Left colon (tissue), 2 donors: ENCODE results near the gene MAST4. TPM values are rescaled to one million over a fixed set of nuclear protein-coding genes. Genes with fewer than 3 reads are reported as not detected.
A peak's percentile ranks its signal among the peaks of the same experiment; 100 is the strongest.

Experiments used
- ATAC-seq: fragments of 200-7000 bp; cut with Tn5 transposase; one replicate; pipeline ENCODE4 v1.9.1; 2020; ENCODE audit warnings: mild to moderate bottlenecking, moderate library complexity
- DNase-seq, 2 donors: peaks; one replicate each; pipeline ENCODE4 v3.0.0-alpha.2; 2020
- intact Hi-C, 2 donors: fragments of 100-400 bp; cut with DNase I in 1 of 2; cut with micrococcal nuclease in 1 of 2; formaldehyde crosslinking; loops; one replicate each; pipeline versions ENCODE4 v1.11.2 to v1.14.0; 2022; cut with DNase I, micrococcal nuclease
- total RNA-seq, 2 donors: library from RNA; stranded (reverse); fragmentation: NEBNext Ultra II Directional; extraction: Animal tissue kit (Norgen Biotek cat#: 25700); gene quantifications; one replicate each; pipeline ENCODE4 v1.2.1, GENCODE V29; 2021
- donor health status: DM: no; HTN: no; CAD: no.
- donor health status: DM: yes; HTN: yes; CAD: no.

The MAST4 gene
- total RNA-seq, 2 donors from 2014 or later = 12.8 to 20.5 TPM

- ATAC-seq = no peak
- intact Hi-C loops = no loop called here
- no peak for DNase-seq
These were observed 449.9 kb downstream of the MAST4 start for GRCh38 chr5:67045816-67046740.

GRCh38 chr5:67047160-67047559, 451.0 kb downstream of the MAST4 start:
- DNase-seq (peak; percentile 30 to 47), ATAC-seq (peak; percentile 16)
- intact Hi-C loops = no loop called here

- DNase-seq (no peak), ATAC-seq (no peak)
- intact Hi-C loops = no loop called here
These were observed 451.4 kb downstream of the MAST4 start for GRCh38 chr5:67047616-67048015.

- ATAC-seq = peak; percentile 86
These were observed 453.9 kb downstream of the MAST4 start for GRCh38 chr5:67050125-67050524.

GRCh38 chr5:67050635-67051034, 454.4 kb downstream of the MAST4 start:
- intact Hi-C loops = no loop called here
- ATAC-seq (no peak), DNase-seq (no peak)

More at GRCh38 chr5:67050125-67050524, 453.9 kb downstream of the MAST4 start:
- intact Hi-C loops = no loop called here
- DNase-seq = peak; percentile 34 to 61

- ATAC-seq (peak; percentile 91), DNase-seq (peak; percentile 78 to 82)
- intact Hi-C loops = no loop called here
These were observed 455.0 kb downstream of the MAST4 start for GRCh38 chr5:67051164-67051563.

GRCh38 chr5:67052034-67052433, 455.8 kb downstream of the MAST4 start:
- ATAC-seq (no peak), DNase-seq (no peak)
- intact Hi-C loops = no loop called here

GRCh38 chr5:67053229-67053628, 457.0 kb downstream of the MAST4 start:
- ATAC-seq (no peak), DNase-seq (no peak)
- intact Hi-C loops = no loop called here

- intact Hi-C loops = no loop called here
- DNase-seq = no peak
- ATAC-seq = no peak
These were observed 463.0 kb downstream of the MAST4 start for GRCh38 chr5:67058998-67059743.

- intact Hi-C loops = no loop called here
- ATAC-seq (no peak), DNase-seq (no peak)
These were observed 463.7 kb downstream of the MAST4 start for GRCh38 chr5:67059744-67060490.

- intact Hi-C loops = no loop called here
- ATAC-seq (no peak), DNase-seq (no peak)
These were observed 465.3 kb downstream of the MAST4 start for GRCh38 chr5:67061511-67061910.

- no peak for ATAC-seq
These were observed 466.9 kb downstream of the MAST4 start for GRCh38 chr5:67063055-67063454.

GRCh38 chr5:67063791-67064190, 467.6 kb downstream of the MAST4 start:
- ATAC-seq = no peak

More at GRCh38 chr5:67063055-67063454, 466.9 kb downstream of the MAST4 start:
- intact Hi-C loops = no loop called here
- DNase-seq = no peak

GRCh38 chr5:67065237-67065636, 469.0 kb downstream of the MAST4 start:
- DNase-seq (no peak), ATAC-seq (no peak)
- intact Hi-C loops = no loop called here

More at GRCh38 chr5:67063791-67064190, 467.6 kb downstream of the MAST4 start:
- no peak for DNase-seq
- intact Hi-C loops = no loop called here

- DNase-seq (no peak), ATAC-seq (no peak)
- intact Hi-C loops = no loop called here
These were observed 469.5 kb downstream of the MAST4 start for GRCh38 chr5:67065696-67066095.

GRCh38 chr5:67066815-67067214, 470.6 kb downstream of the MAST4 start:
- intact Hi-C loops = no loop called here
- ATAC-seq (peak; percentile 60), DNase-seq (no peak)

GRCh38 chr5:67073045-67073680, 477.0 kb downstream of the MAST4 start:
- intact Hi-C loops = no loop called here
- no peak for DNase-seq
- ATAC-seq = peak; percentile 37

GRCh38 chr5:67077296-67077695, 481.1 kb downstream of the MAST4 start:
- intact Hi-C loops = no loop called here
- no peak for DNase-seq
- no peak for ATAC-seq

GRCh38 chr5:67081261-67081660, 485.1 kb downstream of the MAST4 start:
- ATAC-seq (peak; percentile 72), DNase-seq (no peak)
- intact Hi-C loops = no loop called here
